Measurements from ENCODE around the gene LGI1. TPM values are rescaled to one million over a fixed set of nuclear protein-coding genes. Genes with fewer than 3 reads are reported as not detected.

LGI1 gene
- polyA plus RNA-seq, 1 donor (not counting 4 experiments of a cell fraction or from before 2014, with no cell fraction given) = not detected

GRCh38 chr10:93837822-93838221, 80.1 kb downstream of the LGI1 start:
- dilution Hi-C loops (cut with MboI; ENCODE audit: extremely low pct_ligation_motif_present, low sequenced_read_pairs) = no loop called here
- Histone ChIP-seq H4K20me1 (ENCODE audit: control insufficient read depth, extremely low read depth, insufficient read depth, low read length) (no peaks in the 10 kb centered on the region), H3K9me3 (ENCODE audit: control insufficient read depth, low read depth, low read length) (no peaks in the 10 kb centered on the region), H3K9me1 (ENCODE audit: control insufficient read depth, extremely low read depth, insufficient read depth, low read length) (no peaks in the 10 kb centered on the region), H2AFZ (ENCODE audit: control insufficient read depth, low read length) (no peak overlapping the region), H3K4me3 (ENCODE audit: control insufficient read depth in 2 of 3, extremely low read depth in 1 of 3, insufficient read depth in 2 of 3, low read depth in 1 of 3, low read length in 3 of 3) (no peak overlapping the region), H3K27ac (ENCODE audit: control insufficient read depth, insufficient read depth, low read length) (no peak overlapping the region), H3K27me3 (ENCODE audit: control insufficient read depth, extremely low read depth, insufficient read depth, low read length) (no peaks in the 10 kb centered on the region), H3K36me3 (ENCODE audit: control insufficient read depth in 2 of 2, extremely low read depth in 1 of 2, insufficient read depth in 2 of 2, low read length in 2 of 2) (no peaks in the 10 kb centered on the region), H3K79me2 (ENCODE audit: control insufficient read depth, insufficient read depth, low read length) (no peaks in the 10 kb centered on the region), H3K9ac (ENCODE audit: control insufficient read depth, extremely low read depth, insufficient read depth, low read length) (no peak overlapping the region), H3K4me2 (ENCODE audit: control insufficient read depth, extremely low read depth, insufficient read depth, low read depth, low read length) (no peak overlapping the region), H3K4me1 (ENCODE audit: control insufficient read depth, extremely low read depth, insufficient read depth, low read length) (no peaks in the 10 kb centered on the region)
- FAIRE-seq = no peak
- no peak for DNase-seq (ENCODE audit: low read depth, low spot score)
- TF ChIP-seq CTCF (optimal IDR thresholded peaks at IDR 0.05 in 1 of 3, IDR thresholded peaks at IDR 0.05 in 1 of 3, conservative IDR thresholded peaks at IDR 0.05 in 1 of 3; ENCODE audit: extremely low read depth in 1 of 3, insufficient read depth in 2 of 3, low read length in 3 of 3) (no peak), EZH2 (IDR thresholded peaks at IDR 0.05; ENCODE audit: low read length) (no peak)

- Histone ChIP-seq H3K4me3 (ENCODE audit: control insufficient read depth in 2 of 3, extremely low read depth in 1 of 3, insufficient read depth in 2 of 3, low read depth in 1 of 3, low read length in 3 of 3) (no peak overlapping the region), H3K36me3 (ENCODE audit: control insufficient read depth in 2 of 2, extremely low read depth in 1 of 2, insufficient read depth in 2 of 2, low read length in 2 of 2) (no peaks in the 10 kb centered on the region), H3K79me2 (ENCODE audit: control insufficient read depth, insufficient read depth, low read length) (no peaks in the 10 kb centered on the region), H3K27ac (ENCODE audit: control insufficient read depth, insufficient read depth, low read length) (no peak overlapping the region), H2AFZ (ENCODE audit: control insufficient read depth, low read length) (no peak overlapping the region), H3K9ac (ENCODE audit: control insufficient read depth, extremely low read depth, insufficient read depth, low read length) (no peak overlapping the region), H3K9me3 (ENCODE audit: control insufficient read depth, low read depth, low read length) (no peaks in the 10 kb centered on the region), H4K20me1 (ENCODE audit: control insufficient read depth, extremely low read depth, insufficient read depth, low read length) (no peaks in the 10 kb centered on the region), H3K9me1 (ENCODE audit: control insufficient read depth, extremely low read depth, insufficient read depth, low read length) (no peaks in the 10 kb centered on the region), H3K4me2 (ENCODE audit: control insufficient read depth, extremely low read depth, insufficient read depth, low read depth, low read length) (no peak overlapping the region), H3K4me1 (ENCODE audit: control insufficient read depth, extremely low read depth, insufficient read depth, low read length) (no peaks in the 10 kb centered on the region), H3K27me3 (ENCODE audit: control insufficient read depth, extremely low read depth, insufficient read depth, low read length) (no peaks in the 10 kb centered on the region)
- FAIRE-seq = no peak
- dilution Hi-C loops (cut with MboI; ENCODE audit: extremely low pct_ligation_motif_present, low sequenced_read_pairs) = no loop called here
- DNase-seq (ENCODE audit: low read depth, low spot score) = no peak
- no peak for TF ChIP-seq CTCF (optimal IDR thresholded peaks at IDR 0.05 in 1 of 3, IDR thresholded peaks at IDR 0.05 in 1 of 3, conservative IDR thresholded peaks at IDR 0.05 in 1 of 3; ENCODE audit: extremely low read depth in 1 of 3, insufficient read depth in 2 of 3, low read length in 3 of 3)
- no peak for TF ChIP-seq EZH2 (IDR thresholded peaks at IDR 0.05; ENCODE audit: low read length)
Observed at GRCh38 chr10:93838278-93838677, 80.5 kb downstream of the LGI1 start.

Measured in keratinocyte (primary cell).